Measurements from ENCODE around the gene SYT15B. TPM values are rescaled to one million over a fixed set of nuclear protein-coding genes. Genes with fewer than 3 reads are reported as not detected.
"Not testable (repeated sequence)": the region's sequence is repeated elsewhere in the genome, so short reads cannot be mapped to it uniquely, and the experiment has no call there.

The SYT15B gene
- total RNA-seq, 2 donors from 2014 or later, result 0.23 TPM; not detected in 1

DNA sequence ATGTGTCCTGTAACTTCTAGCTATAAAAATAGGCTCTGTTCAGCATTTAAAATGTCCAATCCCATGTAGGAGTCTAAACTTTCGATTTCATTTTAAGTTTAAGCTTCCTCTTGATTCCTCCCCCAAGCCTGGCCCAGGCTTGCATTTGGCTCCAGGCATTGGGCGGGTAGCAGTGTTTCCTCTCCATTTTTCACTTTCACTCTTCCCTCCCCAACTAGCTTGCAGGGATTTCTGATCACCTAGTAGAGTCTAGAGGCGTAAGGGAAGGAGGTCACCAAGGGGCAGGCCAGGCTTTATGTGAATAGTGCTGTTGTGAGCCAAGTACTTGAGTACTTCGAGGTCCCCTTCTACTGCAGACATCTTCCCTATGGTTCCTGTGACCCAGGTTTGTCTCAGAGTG lies 18.5 kb downstream of the SYT15B start:
- H3K9me3 Mint-ChIP-seq; DNase-seq (ENCODE audit: low spot score in 2 of 2); H3K36me3 Mint-ChIP-seq; ATAC-seq; H3K27ac Mint-ChIP-seq: not testable (repeated sequence)

GRCh38 chr10:47743611-47744550 lies 19.5 kb downstream of the SYT15B start:
- H3K27ac Mint-ChIP-seq, H3K36me3 Mint-ChIP-seq: not testable (repeated sequence)
- peak in 1 of 2 donors; percentile 24 for DNase-seq (ENCODE audit: low spot score in 2 of 2)

DNA sequence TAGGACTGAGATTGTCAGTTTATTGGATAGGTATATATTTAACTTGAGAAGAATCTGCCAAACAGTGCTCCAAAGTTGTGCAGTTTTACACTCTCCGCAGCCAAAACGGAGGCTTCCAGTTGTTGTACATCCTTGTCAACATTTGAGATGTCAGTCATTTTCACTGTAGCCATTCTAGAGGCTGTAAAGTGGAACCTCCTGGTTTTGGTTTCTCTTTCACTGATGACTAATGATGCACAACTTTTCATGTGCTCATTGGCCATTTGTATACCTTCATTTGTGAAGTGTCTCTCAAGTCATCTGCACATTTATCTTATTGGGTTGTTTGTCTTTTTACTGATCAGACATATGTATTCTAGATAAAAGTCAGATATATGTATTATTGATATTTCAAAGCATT lies 22.5 kb downstream of the SYT15B start:
- not testable (repeated sequence) for H3K27ac Mint-ChIP-seq; DNase-seq (ENCODE audit: low spot score in 2 of 2); H3K36me3 Mint-ChIP-seq; H3K9me3 Mint-ChIP-seq
- ATAC-seq, result peak; percentile 71 to 81

More at GRCh38 chr10:47743611-47744550, 19.5 kb downstream of the SYT15B start:
- ATAC-seq, result peak; percentile 89 to 93
- not testable (repeated sequence) for H3K9me3 Mint-ChIP-seq

DNA sequence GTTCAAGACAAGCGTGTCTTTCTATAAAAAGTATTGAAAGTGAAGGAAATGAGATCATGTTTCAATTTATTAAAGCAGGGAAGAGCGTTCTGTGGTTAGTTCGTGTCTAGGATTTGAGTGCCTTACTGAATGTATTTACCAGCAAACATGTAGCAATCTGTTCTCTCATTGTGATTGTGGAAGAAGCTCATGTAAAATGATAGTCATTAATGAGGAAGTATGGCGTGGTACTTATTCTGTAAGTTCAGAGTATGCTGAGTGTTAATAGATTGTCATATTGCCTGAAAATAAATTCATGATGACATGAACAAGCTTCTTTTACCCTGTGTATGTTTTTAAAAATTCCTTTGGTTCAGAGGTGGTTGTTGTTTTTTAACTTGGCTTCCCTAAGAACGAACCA lies 32.5 kb downstream of the SYT15B start:
- not testable (repeated sequence) for H3K36me3 Mint-ChIP-seq; DNase-seq (ENCODE audit: low spot score in 2 of 2); H3K27ac Mint-ChIP-seq; H3K9me3 Mint-ChIP-seq; ATAC-seq

GRCh38 chr10:47725740-47726139 lies 37.7 kb downstream of the SYT15B start:
- peaks cover 0 to 11% of the 10 kb centered on the region in 2 donors for H3K9me3 Mint-ChIP-seq
- not testable (repeated sequence) for DNase-seq (ENCODE audit: low spot score in 2 of 2); ATAC-seq; H3K36me3 Mint-ChIP-seq; H3K27ac Mint-ChIP-seq

DNA sequence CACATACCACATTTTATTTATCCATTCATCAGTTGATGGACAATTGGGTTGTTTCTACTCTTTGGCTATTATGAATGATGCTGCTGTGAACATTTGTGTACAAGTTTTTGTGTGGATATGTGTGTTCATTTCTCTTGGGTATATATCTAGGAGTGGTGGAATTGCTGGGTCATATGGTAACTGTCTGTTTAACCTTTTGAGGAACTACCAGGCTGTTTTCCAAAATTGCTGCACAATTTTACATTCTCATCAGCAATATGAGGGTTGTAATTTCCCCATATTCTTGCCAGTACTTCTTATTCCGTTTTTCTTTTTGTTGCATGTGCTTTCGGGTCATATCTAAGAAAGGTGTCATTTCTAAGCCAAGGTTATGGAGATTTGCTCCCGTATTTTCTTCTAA lies 38.3 kb downstream of the SYT15B start:
- peaks cover 0 to 11% of the 10 kb centered on the region in 2 donors for H3K9me3 Mint-ChIP-seq
- not testable (repeated sequence) for DNase-seq (ENCODE audit: low spot score in 2 of 2); H3K27ac Mint-ChIP-seq; H3K36me3 Mint-ChIP-seq; ATAC-seq

DNA sequence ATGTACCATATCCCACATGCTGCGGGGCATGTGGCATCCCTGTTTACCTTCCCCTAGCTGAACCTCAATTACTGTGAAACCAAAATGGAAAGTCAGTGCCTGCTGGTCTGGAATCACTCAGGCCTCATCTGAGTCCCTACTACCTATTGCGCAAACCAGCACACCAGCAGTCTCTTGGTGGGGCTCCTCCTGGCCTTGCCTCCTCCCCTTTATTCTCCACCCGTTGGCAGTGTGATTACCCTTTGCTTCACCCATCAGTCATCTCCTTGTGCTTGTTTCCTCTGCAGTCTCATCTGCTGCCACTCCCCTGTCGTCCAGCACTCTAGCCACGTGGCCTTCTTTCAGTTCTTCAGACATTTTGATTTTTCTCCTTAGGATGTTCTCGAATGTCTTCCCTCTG lies 39.3 kb downstream of the SYT15B start:
- H3K27ac Mint-ChIP-seq; DNase-seq (ENCODE audit: low spot score in 2 of 2); ATAC-seq; H3K36me3 Mint-ChIP-seq: not testable (repeated sequence)
- peaks cover 0 to 11% of the 10 kb centered on the region in 2 donors for H3K9me3 Mint-ChIP-seq

DNA sequence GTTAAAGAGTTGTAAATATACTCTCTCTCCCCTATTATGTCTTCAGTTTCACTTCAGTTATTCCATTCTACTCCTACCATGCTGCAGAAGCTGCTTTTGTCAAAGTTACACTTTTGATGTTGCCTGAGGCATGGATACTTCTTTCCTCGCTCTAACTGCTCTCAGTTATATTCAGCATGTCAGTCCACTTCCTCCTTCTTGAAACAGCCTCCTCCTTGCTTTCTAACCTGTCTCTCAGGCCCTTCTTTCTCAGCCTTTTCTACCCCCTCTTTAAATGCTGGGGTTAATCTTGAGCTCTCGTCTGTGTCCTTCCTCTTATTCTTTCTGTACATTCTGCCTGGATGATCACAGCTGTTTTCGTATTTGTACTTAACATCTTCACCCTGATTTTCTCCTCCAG lies 40.0 kb downstream of the SYT15B start:
- H3K27ac Mint-ChIP-seq; DNase-seq (ENCODE audit: low spot score in 2 of 2); ATAC-seq; H3K36me3 Mint-ChIP-seq: not testable (repeated sequence)
- H3K9me3 Mint-ChIP-seq, result peaks cover 0 to 11% of the 10 kb centered on the region in 2 donors

GRCh38 chr10:47717011-47717769 lies 46.2 kb downstream of the SYT15B start:
- H3K27ac Mint-ChIP-seq; H3K9me3 Mint-ChIP-seq; ATAC-seq; H3K36me3 Mint-ChIP-seq; DNase-seq (ENCODE audit: low spot score in 2 of 2): not testable (repeated sequence)

Other genes starting within 250 kb of the SYT15B start
- 1 to 10 TPM; 4.4 to 6.1 TPM for gene AGAP9, start 240.0 kb downstream of the SYT15B start, total RNA-seq
- not detected for gene NPY4R2, start 155.1 kb upstream of the SYT15B start, total RNA-seq
- gene FAM25C, start 236.2 kb upstream of the SYT15B start, total RNA-seq, result not detected